Neural cell (in vitro differentiated cells): ENCODE measurements around the gene FAM229A.

Source experiments
- EP300 ChIP-seq: fragments of 450-650 bp; conservative IDR thresholded peaks from 2 replicates; pipeline ENCODE4 v1.6.1; 2014; ENCODE audit warnings: antibody characterized with exemption, mild to moderate bottlenecking, moderate library complexity; ENCODE audit not compliant: poor library complexity, severe bottlenecking
- POLR2AphosphoS5 ChIP-seq: IDR thresholded peaks from 2 replicates; pipeline ENCODE4 v1.6.1; 2012
- TF ChIP-seq, protein P1 (sequence below): fragments of 450-650 bp; IDR thresholded peaks from 2 replicates; pipeline ENCODE4 v1.5.1; 2014; ENCODE audit warnings: antibody characterized with exemption, mild to moderate bottlenecking, moderate library complexity; ENCODE audit not compliant: poor library complexity, severe bottlenecking
- TF ChIP-seq, protein P2 (sequence below): IDR thresholded peaks from 2 replicates; pipeline ENCODE4 v1.6.1; 2012; ENCODE audit warnings: borderline replicate concordance

DNA sequence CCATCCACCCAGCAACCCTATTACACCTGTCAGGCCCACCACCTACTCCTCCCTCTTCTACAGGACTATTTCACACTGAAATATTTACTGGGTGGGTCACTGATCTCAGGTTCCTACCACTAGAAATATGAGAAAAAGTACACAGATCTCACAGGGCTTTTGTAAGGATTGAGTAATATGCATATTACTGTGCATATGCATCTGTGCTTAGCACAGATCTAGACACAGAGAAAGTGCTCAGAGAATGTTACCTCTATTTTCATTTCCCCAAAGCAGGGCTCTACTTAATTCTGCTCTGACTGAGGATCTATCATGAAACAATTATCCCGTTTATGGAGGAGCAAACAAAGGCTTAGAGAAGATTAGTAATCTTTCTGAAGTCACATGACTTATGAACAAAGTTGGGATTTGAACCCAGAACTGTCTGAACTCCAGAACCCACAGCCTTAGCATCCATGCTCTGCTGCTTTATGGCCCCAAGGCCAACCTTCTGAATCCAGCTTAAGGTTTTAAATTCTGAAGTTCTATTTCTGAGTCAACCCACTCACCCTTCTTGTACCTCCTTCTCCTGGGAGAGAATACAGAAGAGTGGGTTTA, 11.8 kb upstream of the FAM229A start:
- TF ChIP-seq, protein P1, sequence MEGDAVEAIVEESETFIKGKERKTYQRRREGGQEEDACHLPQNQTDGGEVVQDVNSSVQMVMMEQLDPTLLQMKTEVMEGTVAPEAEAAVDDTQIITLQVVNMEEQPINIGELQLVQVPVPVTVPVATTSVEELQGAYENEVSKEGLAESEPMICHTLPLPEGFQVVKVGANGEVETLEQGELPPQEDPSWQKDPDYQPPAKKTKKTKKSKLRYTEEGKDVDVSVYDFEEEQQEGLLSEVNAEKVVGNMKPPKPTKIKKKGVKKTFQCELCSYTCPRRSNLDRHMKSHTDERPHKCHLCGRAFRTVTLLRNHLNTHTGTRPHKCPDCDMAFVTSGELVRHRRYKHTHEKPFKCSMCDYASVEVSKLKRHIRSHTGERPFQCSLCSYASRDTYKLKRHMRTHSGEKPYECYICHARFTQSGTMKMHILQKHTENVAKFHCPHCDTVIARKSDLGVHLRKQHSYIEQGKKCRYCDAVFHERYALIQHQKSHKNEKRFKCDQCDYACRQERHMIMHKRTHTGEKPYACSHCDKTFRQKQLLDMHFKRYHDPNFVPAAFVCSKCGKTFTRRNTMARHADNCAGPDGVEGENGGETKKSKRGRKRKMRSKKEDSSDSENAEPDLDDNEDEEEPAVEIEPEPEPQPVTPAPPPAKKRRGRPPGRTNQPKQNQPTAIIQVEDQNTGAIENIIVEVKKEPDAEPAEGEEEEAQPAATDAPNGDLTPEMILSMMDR = no peak
- TF ChIP-seq POLR2AphosphoS5 (no peak), EP300 (no peak)
- TF ChIP-seq, protein P2, sequence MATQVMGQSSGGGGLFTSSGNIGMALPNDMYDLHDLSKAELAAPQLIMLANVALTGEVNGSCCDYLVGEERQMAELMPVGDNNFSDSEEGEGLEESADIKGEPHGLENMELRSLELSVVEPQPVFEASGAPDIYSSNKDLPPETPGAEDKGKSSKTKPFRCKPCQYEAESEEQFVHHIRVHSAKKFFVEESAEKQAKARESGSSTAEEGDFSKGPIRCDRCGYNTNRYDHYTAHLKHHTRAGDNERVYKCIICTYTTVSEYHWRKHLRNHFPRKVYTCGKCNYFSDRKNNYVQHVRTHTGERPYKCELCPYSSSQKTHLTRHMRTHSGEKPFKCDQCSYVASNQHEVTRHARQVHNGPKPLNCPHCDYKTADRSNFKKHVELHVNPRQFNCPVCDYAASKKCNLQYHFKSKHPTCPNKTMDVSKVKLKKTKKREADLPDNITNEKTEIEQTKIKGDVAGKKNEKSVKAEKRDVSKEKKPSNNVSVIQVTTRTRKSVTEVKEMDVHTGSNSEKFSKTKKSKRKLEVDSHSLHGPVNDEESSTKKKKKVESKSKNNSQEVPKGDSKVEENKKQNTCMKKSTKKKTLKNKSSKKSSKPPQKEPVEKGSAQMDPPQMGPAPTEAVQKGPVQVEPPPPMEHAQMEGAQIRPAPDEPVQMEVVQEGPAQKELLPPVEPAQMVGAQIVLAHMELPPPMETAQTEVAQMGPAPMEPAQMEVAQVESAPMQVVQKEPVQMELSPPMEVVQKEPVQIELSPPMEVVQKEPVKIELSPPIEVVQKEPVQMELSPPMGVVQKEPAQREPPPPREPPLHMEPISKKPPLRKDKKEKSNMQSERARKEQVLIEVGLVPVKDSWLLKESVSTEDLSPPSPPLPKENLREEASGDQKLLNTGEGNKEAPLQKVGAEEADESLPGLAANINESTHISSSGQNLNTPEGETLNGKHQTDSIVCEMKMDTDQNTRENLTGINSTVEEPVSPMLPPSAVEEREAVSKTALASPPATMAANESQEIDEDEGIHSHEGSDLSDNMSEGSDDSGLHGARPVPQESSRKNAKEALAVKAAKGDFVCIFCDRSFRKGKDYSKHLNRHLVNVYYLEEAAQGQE = no peak
